ENCODE results near the gene CEP41.

GRCh38 chr7:130396109-130396508 lies 44.7 kb downstream of the CEP41 start:
- TF ChIP-seq, protein P1, sequence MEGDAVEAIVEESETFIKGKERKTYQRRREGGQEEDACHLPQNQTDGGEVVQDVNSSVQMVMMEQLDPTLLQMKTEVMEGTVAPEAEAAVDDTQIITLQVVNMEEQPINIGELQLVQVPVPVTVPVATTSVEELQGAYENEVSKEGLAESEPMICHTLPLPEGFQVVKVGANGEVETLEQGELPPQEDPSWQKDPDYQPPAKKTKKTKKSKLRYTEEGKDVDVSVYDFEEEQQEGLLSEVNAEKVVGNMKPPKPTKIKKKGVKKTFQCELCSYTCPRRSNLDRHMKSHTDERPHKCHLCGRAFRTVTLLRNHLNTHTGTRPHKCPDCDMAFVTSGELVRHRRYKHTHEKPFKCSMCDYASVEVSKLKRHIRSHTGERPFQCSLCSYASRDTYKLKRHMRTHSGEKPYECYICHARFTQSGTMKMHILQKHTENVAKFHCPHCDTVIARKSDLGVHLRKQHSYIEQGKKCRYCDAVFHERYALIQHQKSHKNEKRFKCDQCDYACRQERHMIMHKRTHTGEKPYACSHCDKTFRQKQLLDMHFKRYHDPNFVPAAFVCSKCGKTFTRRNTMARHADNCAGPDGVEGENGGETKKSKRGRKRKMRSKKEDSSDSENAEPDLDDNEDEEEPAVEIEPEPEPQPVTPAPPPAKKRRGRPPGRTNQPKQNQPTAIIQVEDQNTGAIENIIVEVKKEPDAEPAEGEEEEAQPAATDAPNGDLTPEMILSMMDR (IDR thresholded peaks at IDR 0.05; ENCODE audit: low read length) = no peak
- TF ChIP-seq EZH2 (IDR thresholded peaks at IDR 0.05; ENCODE audit: borderline replicate concordance, low read length) = no peak

Measured in OCI-LY1 (cell line).